ENCODE results near the gene CHRNA4. TPM values are rescaled to one million over a fixed set of nuclear protein-coding genes. Genes with fewer than 3 reads are reported as not detected.
"Not testable (repeated sequence)": the region's sequence is repeated elsewhere in the genome, so short reads cannot be mapped to it uniquely, and the experiment has no call there.

The CHRNA4 gene
- total and polyA plus RNA-seq, 12 donors, result 0.06 to 0.57 (median 0.26) TPM; not detected in 5

- intact Hi-C loops (cut with DNase I), result no loop called here
- no peaks in the 10 kb centered on the region for H3K27me3 ChIP-seq
- H3K27ac ChIP-seq, result no peak overlapping the region
- no peak for DNase-seq
- H3K4me3 ChIP-seq, result no peak overlapping the region
- 77 to 84% (median 78%) methylated on average over 12 of the region's 12 CpGs for WGBS, 4 donors
- no peaks in the 10 kb centered on the region for H3K36me3 ChIP-seq (replicated peaks in 1 of 2)
- H3K4me1 ChIP-seq (replicated peaks in 1 of 2), result no peaks in the 10 kb centered on the region
- H3K9me3 ChIP-seq (replicated peaks in 1 of 3), result no peaks in the 10 kb centered on the region
- TF ChIP-seq POLR2A (IDR thresholded peaks at IDR 0.05), result no peak
- TF ChIP-seq, protein P1, sequence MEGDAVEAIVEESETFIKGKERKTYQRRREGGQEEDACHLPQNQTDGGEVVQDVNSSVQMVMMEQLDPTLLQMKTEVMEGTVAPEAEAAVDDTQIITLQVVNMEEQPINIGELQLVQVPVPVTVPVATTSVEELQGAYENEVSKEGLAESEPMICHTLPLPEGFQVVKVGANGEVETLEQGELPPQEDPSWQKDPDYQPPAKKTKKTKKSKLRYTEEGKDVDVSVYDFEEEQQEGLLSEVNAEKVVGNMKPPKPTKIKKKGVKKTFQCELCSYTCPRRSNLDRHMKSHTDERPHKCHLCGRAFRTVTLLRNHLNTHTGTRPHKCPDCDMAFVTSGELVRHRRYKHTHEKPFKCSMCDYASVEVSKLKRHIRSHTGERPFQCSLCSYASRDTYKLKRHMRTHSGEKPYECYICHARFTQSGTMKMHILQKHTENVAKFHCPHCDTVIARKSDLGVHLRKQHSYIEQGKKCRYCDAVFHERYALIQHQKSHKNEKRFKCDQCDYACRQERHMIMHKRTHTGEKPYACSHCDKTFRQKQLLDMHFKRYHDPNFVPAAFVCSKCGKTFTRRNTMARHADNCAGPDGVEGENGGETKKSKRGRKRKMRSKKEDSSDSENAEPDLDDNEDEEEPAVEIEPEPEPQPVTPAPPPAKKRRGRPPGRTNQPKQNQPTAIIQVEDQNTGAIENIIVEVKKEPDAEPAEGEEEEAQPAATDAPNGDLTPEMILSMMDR (IDR thresholded peaks at IDR 0.05), result no peak
These were observed 23.2 kb downstream of the CHRNA4 start for GRCh38 chr20:63337786-63338420.

- intact Hi-C loops (cut with DNase I), result no loop called here
- WGBS, 4 donors, result 84 to 93% (median 92%) methylated on average over 29 of the region's 29 CpGs
- TF ChIP-seq POLR2A (IDR thresholded peaks at IDR 0.05), result no peak
- Histone ChIP-seq H3K27ac (no peak overlapping the region), H3K9me3 (replicated peaks in 1 of 3) (no peaks in the 10 kb centered on the region), H3K36me3 (replicated peaks in 1 of 2) (no peaks in the 10 kb centered on the region), H3K4me1 (replicated peaks in 1 of 2) (no peaks in the 10 kb centered on the region), H3K27me3 (no peaks in the 10 kb centered on the region), H3K4me3 (no peak overlapping the region)
- DNase-seq, result no peak
These were observed 24.9 kb downstream of the CHRNA4 start for GRCh38 chr20:63336232-63336752.

- no peak overlapping the region for H3K27ac ChIP-seq
- H3K36me3 ChIP-seq (replicated peaks in 1 of 2), result no peaks in the 10 kb centered on the region
- H3K4me3 ChIP-seq, result no peak overlapping the region
- peak in 4 of 7 donors; percentile 27 to 57 (median 38) for DNase-seq
- no peak for TF ChIP-seq POLR2A (IDR thresholded peaks at IDR 0.05)
- TF ChIP-seq, protein P1 (IDR thresholded peaks at IDR 0.05), result no peak
- WGBS, 4 donors, result 16 to 27% (median 19%) methylated on average over 9 of the region's 9 CpGs
- intact Hi-C loops (cut with DNase I), result no loop called here
- no peaks in the 10 kb centered on the region for H3K27me3 ChIP-seq
- H3K9me3 ChIP-seq (replicated peaks in 1 of 3), result no peaks in the 10 kb centered on the region
- no peaks in the 10 kb centered on the region for H3K4me1 ChIP-seq (replicated peaks in 1 of 2)
These were observed 25.4 kb downstream of the CHRNA4 start for GRCh38 chr20:63335711-63336110.

DNA sequence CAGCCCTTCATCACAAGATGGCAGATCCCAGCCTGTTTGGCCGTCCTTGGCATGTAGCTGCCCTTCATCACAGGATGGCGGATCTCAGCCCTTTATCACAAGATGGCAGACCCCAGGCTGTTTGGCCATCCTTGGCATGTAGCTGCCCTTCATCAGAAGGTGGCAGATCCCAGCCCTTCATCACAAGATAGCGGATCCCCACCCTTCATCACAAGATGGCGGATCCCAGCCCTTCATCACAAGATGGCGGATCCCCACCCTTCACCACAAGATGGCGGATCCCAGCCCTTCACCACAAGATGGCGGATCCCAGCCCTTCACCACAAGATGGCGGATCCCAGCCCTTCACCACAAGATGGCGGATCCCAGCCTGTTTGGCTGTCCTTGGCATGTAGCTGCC, 26.1 kb downstream of the CHRNA4 start:
- H3K27me3 ChIP-seq; H3K27ac ChIP-seq; DNase-seq; intact Hi-C loops (cut with DNase I); H3K9me3 ChIP-seq (replicated peaks in 1 of 3); H3K36me3 ChIP-seq (replicated peaks in 1 of 2); H3K4me3 ChIP-seq; H3K4me1 ChIP-seq (replicated peaks in 1 of 2): not testable (repeated sequence)
- 89 to 96% (median 94%) methylated on average over 8 to 9 of the region's 9 CpGs for WGBS, 4 donors

GRCh38 chr20:63334356-63334755, 26.8 kb downstream of the CHRNA4 start:
- WGBS, 4 donors, result 80 to 89% (median 83%) methylated on average over 8 of the region's 8 CpGs
- H3K27me3 ChIP-seq, result no peaks in the 10 kb centered on the region
- intact Hi-C loops (cut with DNase I), result no loop called here
- no peak overlapping the region for H3K27ac ChIP-seq
- TF ChIP-seq POLR2A (IDR thresholded peaks at IDR 0.05), result no peak
- TF ChIP-seq, protein P1 (IDR thresholded peaks at IDR 0.05), result no peak
- no peak overlapping the region for H3K4me3 ChIP-seq
- no peaks in the 10 kb centered on the region for H3K9me3 ChIP-seq (replicated peaks in 1 of 3)
- no peaks in the 10 kb centered on the region for H3K36me3 ChIP-seq (replicated peaks in 1 of 2)
- no peaks in the 10 kb centered on the region for H3K4me1 ChIP-seq (replicated peaks in 1 of 2)
- DNase-seq, result no peak
